AG08396 (cell line): ENCODE measurements around the gene STAG1.
A peak's percentile ranks its signal among the peaks of the same experiment; 100 is the strongest.
"Not testable (repeated sequence)": the region's sequence is repeated elsewhere in the genome, so short reads cannot be mapped to it uniquely, and the experiment has no call there.

Experiments used
- DNase-seq: peaks from one replicate; pipeline ENCODE4 v3.0.0; 2012; ENCODE audit warnings: low spot score, mixed read lengths

The STAG1 gene

DNA sequence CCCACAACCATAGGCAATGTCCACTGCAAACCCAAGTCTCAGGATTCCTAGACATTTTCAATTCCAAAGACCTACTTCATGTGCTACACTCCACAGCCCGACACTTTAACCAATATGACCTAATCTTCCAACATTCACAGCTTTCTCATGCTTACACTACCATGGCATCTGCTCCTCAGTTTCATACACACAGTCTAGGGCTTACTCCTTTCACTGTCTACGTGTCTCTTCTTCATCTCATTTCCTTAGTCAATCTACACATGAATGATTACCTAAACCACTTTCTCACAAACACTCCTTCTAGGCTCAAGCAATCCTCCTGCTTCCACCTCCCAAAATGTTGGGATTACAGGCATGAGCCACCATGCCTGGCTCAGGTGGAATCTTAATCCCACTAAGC, 106.3 kb downstream of the STAG1 start:
- DNase-seq, result no peak

- DNase-seq, result no peak
Measured at GRCh38 chr3:136644212-136644611, 108.0 kb downstream of the STAG1 start.

DNA sequence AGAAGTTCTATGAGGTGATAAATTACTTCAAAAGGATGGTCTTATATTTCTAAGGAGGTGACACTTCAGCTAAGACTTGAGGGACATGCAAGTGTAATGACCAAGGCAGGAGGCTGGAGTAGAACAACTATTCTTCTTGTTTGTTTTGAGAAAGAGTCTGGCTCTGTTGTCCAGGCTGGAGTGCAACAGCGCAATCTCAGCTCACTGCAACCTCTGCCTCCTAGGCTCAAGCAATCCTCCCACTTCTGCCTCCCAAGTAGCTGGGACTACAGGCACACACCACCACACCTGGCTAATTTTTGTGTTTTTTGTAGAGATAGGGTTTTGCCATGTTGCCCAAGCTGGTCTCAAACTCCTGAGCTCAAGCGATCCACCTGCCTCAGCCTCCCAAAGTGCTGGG, 108.8 kb downstream of the STAG1 start:
- DNase-seq, result not testable (repeated sequence)

GRCh38 chr3:136642711-136643110, 109.5 kb downstream of the STAG1 start:
- no peak for DNase-seq

- no peak for DNase-seq
Measured at GRCh38 chr3:136639069-136639468, 113.1 kb downstream of the STAG1 start.

GRCh38 chr3:136637176-136637575, 115.0 kb downstream of the STAG1 start:
- DNase-seq, result no peak

GRCh38 chr3:136634821-136635220, 117.4 kb downstream of the STAG1 start:
- no peak for DNase-seq

- no peak for DNase-seq
Measured at GRCh38 chr3:136632625-136633081, 119.5 kb downstream of the STAG1 start.

DNA sequence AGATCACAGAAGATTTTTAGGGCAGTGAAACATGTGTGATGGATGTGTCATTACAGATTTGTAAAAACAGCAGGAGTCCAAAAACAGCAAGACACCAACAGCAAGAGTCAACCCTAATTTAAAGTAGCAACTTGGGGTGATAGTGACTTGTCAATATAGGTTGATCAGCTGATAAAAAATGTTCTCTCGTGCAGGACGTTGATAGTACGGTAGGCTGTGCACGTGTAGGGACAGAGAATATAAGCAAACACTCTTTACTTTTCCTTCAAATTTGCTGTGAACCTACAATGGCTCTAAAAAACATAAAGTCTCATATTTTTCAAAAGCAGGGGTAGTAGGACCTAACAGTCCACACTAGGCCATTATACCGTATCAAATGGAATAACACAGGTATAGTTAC, 120.8 kb downstream of the STAG1 start:
- no peak for DNase-seq

DNA sequence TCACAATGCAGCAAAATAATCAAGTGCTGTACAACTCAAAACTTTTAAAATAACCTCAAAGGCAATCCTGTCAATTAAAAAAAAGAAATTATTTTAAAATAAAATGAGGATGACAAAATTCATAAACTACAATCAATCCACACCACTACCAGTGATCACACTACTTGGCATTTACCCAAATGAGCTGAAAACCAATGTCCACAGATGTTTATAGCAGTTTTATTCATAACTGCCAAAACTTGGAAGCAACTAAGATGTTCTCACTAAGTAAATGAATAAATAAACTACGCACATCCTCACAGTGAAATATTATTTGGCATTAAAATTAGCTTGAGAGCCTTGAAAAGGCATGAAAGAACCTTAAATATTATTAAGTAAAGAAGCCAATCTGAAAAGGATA, 121.3 kb downstream of the STAG1 start:
- DNase-seq, result no peak

DNA sequence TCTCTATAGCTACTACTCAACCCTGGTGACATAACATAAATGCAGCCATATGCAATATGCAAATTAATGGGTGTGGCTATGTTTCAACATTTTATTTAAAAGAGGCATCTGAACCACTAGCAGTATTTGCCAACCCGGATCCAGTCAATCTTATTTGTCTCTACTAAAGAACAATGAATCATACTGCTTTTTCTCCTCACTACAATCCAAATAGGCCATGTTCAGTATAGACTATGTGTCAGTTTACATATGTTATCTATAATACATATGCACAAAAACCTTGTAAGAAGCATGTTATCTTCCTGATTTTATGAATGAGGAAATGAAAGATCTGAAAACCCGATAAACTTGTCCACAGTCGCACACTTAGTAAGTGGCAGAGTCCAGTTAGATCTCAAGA, 125.7 kb downstream of the STAG1 start:
- no peak for DNase-seq

- DNase-seq, result no peak
Measured at GRCh38 chr3:136624894-136625815, 127.0 kb downstream of the STAG1 start.

DNA sequence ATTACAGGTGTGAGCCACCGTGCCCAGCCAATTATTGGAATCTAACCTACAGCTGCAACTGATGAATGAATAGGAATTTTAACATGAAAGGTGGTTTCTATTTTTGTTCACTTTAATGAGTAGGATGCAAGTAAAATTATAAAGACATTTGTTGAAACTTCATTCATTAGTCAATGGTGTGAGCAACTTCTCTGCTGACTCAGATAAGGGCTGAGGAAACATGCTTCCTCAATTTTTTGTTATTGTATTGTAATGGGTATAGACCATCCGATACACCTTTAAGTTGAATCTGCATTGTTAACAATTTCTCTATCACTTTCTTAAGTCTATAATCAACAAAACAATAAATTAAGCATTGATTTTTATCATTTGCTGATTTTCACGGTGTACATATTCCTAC, 127.8 kb downstream of the STAG1 start:
- DNase-seq, result no peak

DNA sequence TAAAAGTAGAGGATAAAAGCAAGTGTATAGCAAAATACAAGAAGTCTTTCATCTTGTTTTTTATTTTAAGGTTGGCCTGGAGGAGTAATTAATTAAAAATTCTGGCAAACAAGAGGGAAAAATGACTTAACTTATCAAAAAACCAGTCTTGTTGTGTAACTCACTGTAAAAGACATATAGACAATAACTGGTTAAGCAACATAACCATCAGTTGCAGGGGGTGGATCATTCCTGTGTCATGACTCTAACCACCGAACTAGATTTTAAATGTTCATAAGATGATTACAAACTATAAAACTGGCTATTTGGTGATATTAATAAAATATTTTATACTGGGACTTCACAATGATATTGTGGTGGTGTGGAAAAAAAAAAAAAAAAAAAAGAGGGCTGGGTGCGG, 130.6 kb downstream of the STAG1 start:
- no peak for DNase-seq

DNA sequence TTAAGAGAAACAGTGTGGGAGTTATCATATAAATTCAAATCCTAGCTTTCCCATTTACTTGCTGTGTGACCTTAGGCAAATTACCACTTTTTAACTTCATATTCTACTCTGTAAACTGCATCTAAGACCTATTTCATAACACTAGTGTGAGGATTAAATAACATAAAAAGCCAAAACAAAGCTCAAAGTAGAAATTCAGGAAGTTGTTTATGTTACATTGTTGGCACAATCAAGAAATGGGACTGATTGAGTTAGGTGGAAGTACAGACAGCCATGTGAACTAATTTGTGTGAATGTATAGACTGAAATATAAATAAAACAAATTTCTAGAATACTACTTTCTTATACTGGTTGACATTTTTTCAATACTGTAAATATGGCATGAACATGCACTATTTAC, 131.7 kb downstream of the STAG1 start:
- no peak for DNase-seq

GRCh38 chr3:136617969-136618525, 134.1 kb downstream of the STAG1 start:
- not testable (repeated sequence) for DNase-seq

- no peak for DNase-seq
Measured at GRCh38 chr3:136617198-136617597, 135.0 kb downstream of the STAG1 start.

GRCh38 chr3:136612512-136612911, 139.7 kb downstream of the STAG1 start:
- peak; percentile 15 for DNase-seq

DNA sequence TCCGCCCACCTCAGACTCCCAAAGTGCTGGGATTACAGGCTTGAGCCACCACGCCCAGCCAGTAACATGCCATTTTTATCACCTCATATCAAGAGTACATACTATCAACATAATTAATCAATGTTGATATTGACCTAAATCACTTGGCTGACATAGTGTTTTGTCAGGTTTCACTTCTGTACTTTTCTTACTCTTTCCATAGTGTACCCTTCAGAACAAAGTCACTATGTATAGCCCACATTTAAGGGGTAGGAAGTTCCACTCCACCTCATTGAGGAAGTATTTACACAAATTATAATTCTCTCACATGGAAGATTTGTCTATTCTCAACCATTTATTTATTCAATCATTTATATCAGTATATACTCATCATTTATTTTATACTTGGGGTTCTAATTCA, 145.2 kb downstream of the STAG1 start:
- no peak for DNase-seq

- not testable (repeated sequence) for DNase-seq
Measured at GRCh38 chr3:136606216-136606615, 146.0 kb downstream of the STAG1 start.

GRCh38 chr3:136604961-136605360, 147.2 kb downstream of the STAG1 start:
- DNase-seq, result no peak

DNA sequence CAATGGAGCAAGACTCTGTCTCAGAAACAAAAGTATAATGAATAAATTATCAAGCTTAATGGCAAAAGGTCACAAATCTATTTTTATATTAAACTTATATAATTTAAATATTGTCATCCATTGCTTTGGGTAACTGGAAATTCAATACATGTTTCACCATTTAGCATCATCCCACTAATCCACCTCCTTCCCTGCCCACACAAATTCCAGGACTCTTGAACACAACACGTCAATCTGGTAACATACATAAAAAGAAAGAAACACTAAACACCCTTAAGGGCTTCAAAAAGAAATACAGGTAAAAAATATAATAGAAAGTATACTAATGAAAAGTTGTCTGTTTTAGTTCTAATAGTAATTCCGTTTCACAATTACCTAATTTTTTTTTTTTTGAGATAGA, 149.4 kb downstream of the STAG1 start:
- DNase-seq, result no peak

DNA sequence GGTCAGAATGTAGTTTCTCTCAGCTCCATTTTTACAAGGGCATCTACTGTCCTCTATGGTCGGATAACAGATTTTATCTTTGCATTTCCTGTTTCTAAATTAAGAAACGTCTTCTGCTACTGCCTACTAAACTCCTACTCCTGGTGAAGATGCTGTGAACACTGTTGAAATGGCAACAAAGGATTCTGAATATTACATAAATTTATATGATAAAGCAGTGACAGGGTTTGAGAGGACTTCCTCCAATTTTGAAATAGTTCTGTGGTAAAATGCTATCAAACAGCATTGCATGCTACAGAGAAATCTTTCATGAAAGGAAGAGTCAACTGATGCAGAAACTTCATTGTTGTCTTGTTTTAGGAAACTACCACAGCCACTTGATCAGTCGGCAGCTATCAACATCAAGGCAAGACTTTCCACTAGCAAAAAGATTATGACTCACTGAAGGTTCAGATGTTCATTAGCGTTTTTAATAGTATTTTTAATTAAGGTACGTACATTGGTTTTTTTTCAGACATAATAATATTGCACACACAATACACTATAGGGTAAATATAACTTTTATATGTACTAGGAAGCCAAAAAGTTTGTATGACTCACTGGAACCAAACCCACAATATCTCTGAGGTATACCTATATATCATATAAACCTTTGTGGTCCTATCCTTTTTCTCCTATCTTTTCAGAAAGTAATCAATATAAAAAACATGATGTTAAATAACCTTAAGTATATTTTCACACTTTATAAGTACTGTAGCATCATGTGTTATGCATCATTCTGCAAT, 156.1 kb downstream of the STAG1 start:
- no peak for DNase-seq
